ENCODE measurements around the gene NKX6-1. TPM values are rescaled to one million over a fixed set of nuclear protein-coding genes. Genes with fewer than 3 reads are reported as not detected.

The NKX6-1 gene
- total RNA-seq, 1 donor from 2014 or later = 25.6 TPM

GRCh38 chr4:84455697-84456096 is 43.4 kb downstream of the NKX6-1 start:
- no peaks in the 10 kb centered on the region for H3K27me3 Mint-ChIP-seq (ENCODE audit: unreplicated experiment)
- no peaks in the 10 kb centered on the region for H3K4me1 Mint-ChIP-seq (ENCODE audit: low read depth, unreplicated experiment)
- H3K4me3 Mint-ChIP-seq (ENCODE audit: unreplicated experiment) = no peak overlapping the region
- no peaks in the 10 kb centered on the region for H3K36me3 Mint-ChIP-seq (ENCODE audit: unreplicated experiment)
- H3K9me3 Mint-ChIP-seq (ENCODE audit: unreplicated experiment) = no peaks in the 10 kb centered on the region
- TF ChIP-seq CTCF (IDR thresholded peaks at IDR 0.05; ENCODE audit: partially characterized antibody, unreplicated experiment) = no peak
- no peak for DNase-seq
- no peak overlapping the region for H3K27ac Mint-ChIP-seq (ENCODE audit: unreplicated experiment)

- Mint-ChIP-seq H3K27me3 (ENCODE audit: unreplicated experiment) (no peaks in the 10 kb centered on the region), H3K9me3 (ENCODE audit: unreplicated experiment) (no peaks in the 10 kb centered on the region), H3K4me3 (ENCODE audit: unreplicated experiment) (no peak overlapping the region), H3K36me3 (ENCODE audit: unreplicated experiment) (no peaks in the 10 kb centered on the region), H3K27ac (ENCODE audit: unreplicated experiment) (no peak overlapping the region), H3K4me1 (ENCODE audit: low read depth, unreplicated experiment) (no peaks in the 10 kb centered on the region)
- peak; percentile 68 for TF ChIP-seq CTCF (IDR thresholded peaks at IDR 0.05; ENCODE audit: partially characterized antibody, unreplicated experiment)
- DNase-seq = no peak
Observed at GRCh38 chr4:84451546-84451945, 47.5 kb downstream of the NKX6-1 start.

- no peaks in the 10 kb centered on the region for H3K27me3 Mint-ChIP-seq (ENCODE audit: unreplicated experiment)
- no peak for TF ChIP-seq CTCF (IDR thresholded peaks at IDR 0.05; ENCODE audit: partially characterized antibody, unreplicated experiment)
Observed at GRCh38 chr4:84443523-84443922, 55.6 kb downstream of the NKX6-1 start.

GRCh38 chr4:84442778-84443177 is 56.3 kb downstream of the NKX6-1 start:
- no peak overlapping the region for H3K27ac Mint-ChIP-seq (ENCODE audit: unreplicated experiment)

More at GRCh38 chr4:84443523-84443922, 55.6 kb downstream of the NKX6-1 start:
- Mint-ChIP-seq H3K4me1 (ENCODE audit: low read depth, unreplicated experiment) (no peaks in the 10 kb centered on the region), H3K9me3 (ENCODE audit: unreplicated experiment) (no peaks in the 10 kb centered on the region), H3K36me3 (ENCODE audit: unreplicated experiment) (no peaks in the 10 kb centered on the region), H3K27ac (ENCODE audit: unreplicated experiment) (no peak overlapping the region), H3K4me3 (ENCODE audit: unreplicated experiment) (no peak overlapping the region)
- no peak for DNase-seq

More at GRCh38 chr4:84442778-84443177, 56.3 kb downstream of the NKX6-1 start:
- H3K36me3 Mint-ChIP-seq (ENCODE audit: unreplicated experiment) = no peaks in the 10 kb centered on the region
- TF ChIP-seq CTCF (IDR thresholded peaks at IDR 0.05; ENCODE audit: partially characterized antibody, unreplicated experiment) = no peak
- H3K4me1 Mint-ChIP-seq (ENCODE audit: low read depth, unreplicated experiment) = no peaks in the 10 kb centered on the region
- no peaks in the 10 kb centered on the region for H3K27me3 Mint-ChIP-seq (ENCODE audit: unreplicated experiment)
- no peaks in the 10 kb centered on the region for H3K9me3 Mint-ChIP-seq (ENCODE audit: unreplicated experiment)
- H3K4me3 Mint-ChIP-seq (ENCODE audit: unreplicated experiment) = no peak overlapping the region
- DNase-seq = no peak

Other genes with a start within 250 kb of the NKX6-1 start
- gene CDS1, start 83.8 kb upstream of the NKX6-1 start, total RNA-seq (ENCODE audit: unreplicated experiment) = 1.3 TPM

Data from glutamatergic neuron (in vitro differentiated cells).